Cortex of kidney (tissue), 1 donor: ENCODE results near the gene GTF2F1.
"Not testable (repeated sequence)": the region's sequence is repeated elsewhere in the genome, so short reads cannot be mapped to it uniquely, and the experiment has no call there.

Experiments
- DNase-seq: peaks from one replicate; lab custom pipeline; 2025; lab: John Stamatoyannopoulos, UW

Gene GTF2F1, protein sequence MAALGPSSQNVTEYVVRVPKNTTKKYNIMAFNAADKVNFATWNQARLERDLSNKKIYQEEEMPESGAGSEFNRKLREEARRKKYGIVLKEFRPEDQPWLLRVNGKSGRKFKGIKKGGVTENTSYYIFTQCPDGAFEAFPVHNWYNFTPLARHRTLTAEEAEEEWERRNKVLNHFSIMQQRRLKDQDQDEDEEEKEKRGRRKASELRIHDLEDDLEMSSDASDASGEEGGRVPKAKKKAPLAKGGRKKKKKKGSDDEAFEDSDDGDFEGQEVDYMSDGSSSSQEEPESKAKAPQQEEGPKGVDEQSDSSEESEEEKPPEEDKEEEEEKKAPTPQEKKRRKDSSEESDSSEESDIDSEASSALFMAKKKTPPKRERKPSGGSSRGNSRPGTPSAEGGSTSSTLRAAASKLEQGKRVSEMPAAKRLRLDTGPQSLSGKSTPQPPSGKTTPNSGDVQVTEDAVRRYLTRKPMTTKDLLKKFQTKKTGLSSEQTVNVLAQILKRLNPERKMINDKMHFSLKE

GRCh38 chr19:6393074-6393982 lies at the start of gene GTF2F1:
TSS of gene GTF2F1 (minus strand) at chr19:6393164. CDS start at chr19:6392995, 169 bp downstream.
- no peak for DNase-seq

DNA sequence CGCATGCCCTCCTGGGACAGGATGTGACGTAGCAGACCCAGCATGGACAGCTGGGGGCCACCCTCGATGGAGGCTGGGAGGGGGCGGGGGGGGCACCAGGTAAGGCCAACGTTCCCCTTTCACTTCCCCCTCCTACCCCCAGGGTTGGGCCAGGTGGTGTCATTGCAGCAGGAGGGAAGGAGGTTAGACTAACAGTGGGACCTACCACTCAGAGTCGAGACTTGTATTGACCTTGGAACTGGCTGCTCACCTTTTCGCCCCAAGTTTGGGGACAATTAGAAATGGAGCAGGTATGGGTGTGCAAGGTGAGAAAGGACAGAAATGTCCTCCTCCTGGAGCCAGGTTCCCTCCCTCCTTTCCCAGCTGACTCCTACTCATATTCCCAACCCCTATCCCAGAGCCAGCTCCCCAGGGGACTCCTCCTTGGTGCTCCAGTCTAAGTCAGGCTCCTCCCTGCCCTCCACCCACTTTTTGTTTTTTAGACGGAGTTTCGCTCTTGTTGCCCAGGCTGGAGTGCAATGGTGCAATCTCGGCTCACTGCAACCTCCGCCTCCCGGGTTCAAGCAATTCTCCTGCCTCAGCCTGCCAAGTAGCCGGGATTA lies 49.2 kb upstream of the GTF2F1 start:
- DNase-seq, result no peak

GRCh38 chr19:6440905-6441304 lies 47.9 kb upstream of the GTF2F1 start:
- no peak for DNase-seq

GRCh38 chr19:6439743-6440142 lies 46.8 kb upstream of the GTF2F1 start:
- DNase-seq, result no peak

- DNase-seq, result no peak
Observed at GRCh38 chr19:6433663-6434062, 40.7 kb upstream of the GTF2F1 start, which contains the start of gene SLC25A41. TSS of gene SLC25A41 (minus strand) at chr19:6433763. CDS start at chr19:6433693, 70 bp downstream.

DNA sequence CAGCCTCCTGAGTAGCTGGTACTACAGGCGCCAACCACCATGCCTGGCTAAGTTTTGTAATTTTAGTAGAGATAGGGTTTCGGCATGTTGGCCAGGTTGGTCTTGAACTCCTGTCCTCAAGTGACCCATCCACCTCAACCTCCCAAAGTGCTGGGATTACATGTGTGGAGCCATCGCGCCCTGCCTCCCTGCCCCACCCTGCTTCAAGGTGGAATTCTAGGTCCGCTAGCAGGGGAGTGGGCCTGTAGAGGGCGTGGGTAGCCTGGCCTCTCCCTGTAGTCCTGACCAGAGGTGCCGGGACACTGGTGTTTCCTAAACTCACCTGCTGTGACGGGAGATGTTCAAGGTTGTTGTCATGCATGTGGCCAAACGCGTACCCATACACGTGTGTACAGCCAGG lies 40.2 kb upstream of the GTF2F1 start:
- DNase-seq, result no peak

DNA sequence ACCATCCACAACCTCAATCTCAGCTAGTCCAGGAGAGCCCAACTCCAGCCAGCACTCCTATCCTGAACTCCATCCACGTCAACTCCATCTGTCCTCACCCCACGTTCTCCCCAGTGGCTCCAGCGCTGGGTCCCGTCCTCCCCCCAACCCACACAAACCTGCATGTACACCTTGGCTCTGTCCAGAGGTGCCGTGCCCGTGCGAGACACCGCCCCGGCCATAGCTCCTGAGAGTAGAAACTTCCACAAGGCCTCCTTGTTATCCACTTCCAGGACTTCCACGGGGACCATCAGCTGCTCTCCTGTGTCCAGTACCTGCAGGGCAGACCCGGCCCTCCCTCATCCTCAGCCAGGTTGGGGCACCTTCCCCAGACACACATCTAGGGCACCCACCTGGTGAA lies 38.9 kb upstream of the GTF2F1 start:
- DNase-seq, result no peak

DNA sequence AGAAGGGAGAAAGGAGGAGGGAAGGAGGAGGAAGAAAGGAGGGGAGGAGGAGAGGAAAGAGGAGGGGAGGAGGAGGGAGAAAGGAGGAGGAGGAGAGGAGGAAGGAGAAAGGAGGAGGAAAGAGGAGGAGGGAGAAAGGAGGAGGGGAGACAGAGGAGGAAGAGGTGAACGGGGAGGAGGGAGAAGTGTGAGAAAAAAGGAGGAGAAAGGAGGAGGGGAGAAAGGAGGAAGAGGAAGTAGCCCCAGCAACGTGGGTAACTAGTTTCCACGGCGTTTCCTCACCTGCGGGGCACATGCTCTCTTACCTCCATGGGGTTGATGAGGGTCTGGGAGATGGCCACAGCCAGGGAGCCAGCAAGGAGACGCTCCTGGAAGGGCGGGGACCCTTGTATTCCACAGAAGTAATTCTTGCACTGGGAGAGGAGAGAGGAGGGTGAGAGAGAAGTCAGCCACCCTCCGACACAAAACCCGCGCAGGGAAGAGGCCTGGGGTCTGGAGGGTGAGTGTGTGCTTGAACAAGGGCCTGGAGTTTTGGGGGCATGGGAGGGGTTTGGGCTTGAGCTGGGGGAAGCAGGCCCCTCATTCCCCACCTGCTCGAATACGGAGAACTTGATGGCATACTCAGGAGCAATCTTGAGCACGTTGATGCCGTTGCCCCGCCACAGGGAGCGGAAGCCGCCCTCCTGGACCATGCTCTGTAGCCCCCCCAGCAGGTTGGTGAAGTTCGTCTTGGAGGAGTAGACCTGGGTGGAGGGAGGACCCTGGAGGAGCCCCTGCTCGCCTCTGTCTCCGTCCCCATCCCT lies 36.7 kb upstream of the GTF2F1 start:
- no peak for DNase-seq

DNA sequence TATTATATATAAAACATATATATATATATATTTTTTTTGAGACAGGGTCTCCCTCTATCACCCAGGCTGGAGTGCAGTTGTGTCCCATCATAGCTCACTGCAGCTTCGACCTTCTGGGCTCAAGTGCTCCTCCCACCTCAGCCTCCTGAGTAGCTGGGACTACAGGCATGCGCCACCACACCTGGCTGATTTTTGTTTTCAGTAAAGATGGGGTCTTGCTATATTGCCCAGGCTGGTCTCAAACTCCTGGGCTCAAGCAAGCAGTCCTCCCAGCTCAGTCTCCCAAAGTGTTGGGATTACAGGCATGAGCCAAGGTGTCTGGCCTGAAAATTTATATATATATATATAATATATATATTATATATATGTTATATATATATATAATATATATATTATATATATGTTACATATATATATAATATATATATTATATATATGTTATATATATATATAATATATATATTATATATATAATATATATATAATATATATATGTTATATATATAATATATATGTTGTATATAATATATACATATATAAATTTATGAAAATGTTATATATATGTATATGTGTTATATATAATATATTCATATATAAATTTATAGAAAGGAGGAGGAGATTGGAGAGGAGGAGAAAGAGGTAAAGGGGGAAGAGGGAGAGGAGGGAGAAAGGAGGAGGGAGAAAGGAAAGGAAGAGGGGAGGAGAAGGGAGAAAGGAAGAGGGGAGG lies 35.9 kb upstream of the GTF2F1 start:
- DNase-seq, result not testable (repeated sequence)

GRCh38 chr19:6427131-6427530 lies 34.2 kb upstream of the GTF2F1 start:
- DNase-seq, result no peak

DNA sequence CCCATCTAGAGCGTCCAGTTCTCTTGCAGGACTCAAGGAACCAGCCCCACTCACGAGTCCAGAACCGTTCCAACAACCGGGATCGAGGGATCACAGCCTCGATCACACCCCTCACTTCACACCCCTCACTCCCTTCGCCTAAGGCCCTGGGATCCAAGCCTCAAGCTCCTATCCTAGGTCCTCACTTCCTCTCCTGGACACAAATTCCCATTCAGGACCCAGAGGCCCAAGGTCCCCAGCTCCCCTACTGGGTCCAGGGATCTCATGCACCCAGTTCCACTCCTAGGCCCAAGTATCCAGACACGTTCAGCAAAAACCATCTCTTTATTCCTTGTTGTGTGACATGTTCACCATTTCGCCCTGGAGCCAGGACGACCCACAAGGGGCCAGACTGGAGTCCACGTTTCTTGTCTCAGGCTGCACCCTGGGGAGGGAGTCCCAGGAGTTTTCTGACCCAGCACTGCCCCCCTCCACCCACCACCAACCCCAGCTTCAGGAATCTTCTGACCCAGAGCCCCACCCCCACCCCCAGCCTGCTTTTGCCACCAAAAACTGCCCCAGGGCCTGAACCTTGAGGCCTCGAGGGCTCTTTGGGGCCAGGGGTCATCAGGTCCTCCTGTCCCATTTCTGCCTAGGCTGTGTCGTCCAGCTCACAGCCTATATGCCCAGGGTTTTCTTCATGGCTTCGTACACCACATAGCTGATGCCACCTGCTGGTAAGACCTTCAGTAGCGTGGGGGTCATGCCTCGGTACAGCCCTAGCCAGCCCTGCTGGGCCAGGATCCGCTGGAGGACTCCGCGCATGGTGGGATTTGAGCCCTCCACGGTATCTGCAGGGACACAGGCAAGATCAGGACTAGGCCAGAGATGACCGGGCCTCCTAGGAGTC lies 33.0 kb upstream of the GTF2F1 start:
- no peak for DNase-seq

- peak; percentile 81 for DNase-seq
Observed at GRCh38 chr19:6424939-6425731, 32.2 kb upstream of the GTF2F1 start.

DNA sequence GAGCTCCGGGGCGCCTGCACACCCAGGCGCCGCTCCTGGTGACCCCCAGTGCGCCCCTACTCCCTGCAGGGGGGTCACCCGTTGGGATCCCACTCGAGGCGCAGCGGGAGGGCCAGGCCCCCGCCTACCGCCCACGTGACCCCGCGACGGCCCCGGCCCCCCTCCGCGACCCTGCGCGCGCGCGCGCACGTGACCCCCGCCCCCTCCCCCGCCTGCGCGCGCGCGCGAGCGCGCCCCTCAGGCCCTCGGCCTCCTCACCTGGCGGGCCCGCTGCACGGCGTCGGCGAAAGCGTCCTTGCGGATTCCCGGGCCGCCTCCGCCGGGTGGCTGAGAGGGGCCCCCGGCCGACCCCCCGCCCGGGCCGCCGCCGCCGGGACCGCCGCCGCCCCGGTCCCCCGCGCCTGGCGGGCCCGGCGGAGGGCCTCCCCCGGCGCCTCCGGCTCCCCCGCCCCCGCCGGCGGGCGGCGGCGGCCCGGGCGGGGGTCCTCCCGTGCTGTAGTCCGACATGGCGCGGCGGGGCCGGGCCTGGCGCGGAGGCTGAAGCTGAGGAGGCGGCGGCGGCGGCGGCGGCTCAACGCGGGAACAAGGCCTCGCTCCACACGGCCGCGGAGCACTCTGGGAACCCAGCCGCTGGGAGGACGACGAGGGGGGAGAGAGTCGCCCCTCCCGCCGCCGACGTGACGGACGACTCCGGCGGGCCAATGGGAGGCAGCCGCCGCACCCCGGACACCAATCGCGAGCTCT lies 31.4 kb upstream of the GTF2F1 start, which contains the start of gene KHSRP:
TSS of gene KHSRP (minus strand) at position 617 of the 744 bp plus-strand sequence. CDS start at position 507, 110 bp downstream.
- DNase-seq, result no peak

DNA sequence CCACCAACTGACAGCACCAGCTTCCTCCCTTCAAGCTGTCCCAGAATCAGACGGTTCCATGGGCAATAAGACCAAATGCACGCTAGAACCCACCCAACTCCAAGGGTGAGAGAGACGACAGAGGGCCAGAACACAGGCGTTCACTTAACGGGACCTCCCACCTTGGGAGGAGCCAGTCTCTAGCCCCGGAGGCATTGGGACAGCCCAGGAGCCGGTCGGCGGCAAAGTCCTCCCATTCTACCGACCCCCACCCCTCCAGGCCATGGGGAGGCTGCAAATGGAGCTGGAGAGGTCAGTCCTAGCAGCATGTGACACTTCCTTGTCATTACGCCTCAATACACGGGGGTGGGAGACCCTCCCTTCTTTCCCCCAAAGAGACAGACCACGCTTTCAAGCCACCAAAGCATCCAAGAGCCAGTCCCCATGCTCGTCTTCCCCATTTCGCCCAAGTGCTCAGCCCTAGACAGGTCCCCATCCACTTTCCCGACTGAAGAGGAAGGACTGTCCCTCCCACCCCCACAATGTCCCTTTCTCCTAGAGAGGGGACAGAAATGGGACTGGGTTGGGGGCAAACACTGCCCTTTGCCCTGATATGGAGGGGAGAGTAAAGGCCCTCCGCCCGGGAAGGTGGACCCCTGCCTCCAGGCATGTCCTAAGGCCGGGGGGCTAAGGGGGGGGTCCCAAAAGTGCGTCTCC lies 30.7 kb upstream of the GTF2F1 start:
- no peak for DNase-seq

DNA sequence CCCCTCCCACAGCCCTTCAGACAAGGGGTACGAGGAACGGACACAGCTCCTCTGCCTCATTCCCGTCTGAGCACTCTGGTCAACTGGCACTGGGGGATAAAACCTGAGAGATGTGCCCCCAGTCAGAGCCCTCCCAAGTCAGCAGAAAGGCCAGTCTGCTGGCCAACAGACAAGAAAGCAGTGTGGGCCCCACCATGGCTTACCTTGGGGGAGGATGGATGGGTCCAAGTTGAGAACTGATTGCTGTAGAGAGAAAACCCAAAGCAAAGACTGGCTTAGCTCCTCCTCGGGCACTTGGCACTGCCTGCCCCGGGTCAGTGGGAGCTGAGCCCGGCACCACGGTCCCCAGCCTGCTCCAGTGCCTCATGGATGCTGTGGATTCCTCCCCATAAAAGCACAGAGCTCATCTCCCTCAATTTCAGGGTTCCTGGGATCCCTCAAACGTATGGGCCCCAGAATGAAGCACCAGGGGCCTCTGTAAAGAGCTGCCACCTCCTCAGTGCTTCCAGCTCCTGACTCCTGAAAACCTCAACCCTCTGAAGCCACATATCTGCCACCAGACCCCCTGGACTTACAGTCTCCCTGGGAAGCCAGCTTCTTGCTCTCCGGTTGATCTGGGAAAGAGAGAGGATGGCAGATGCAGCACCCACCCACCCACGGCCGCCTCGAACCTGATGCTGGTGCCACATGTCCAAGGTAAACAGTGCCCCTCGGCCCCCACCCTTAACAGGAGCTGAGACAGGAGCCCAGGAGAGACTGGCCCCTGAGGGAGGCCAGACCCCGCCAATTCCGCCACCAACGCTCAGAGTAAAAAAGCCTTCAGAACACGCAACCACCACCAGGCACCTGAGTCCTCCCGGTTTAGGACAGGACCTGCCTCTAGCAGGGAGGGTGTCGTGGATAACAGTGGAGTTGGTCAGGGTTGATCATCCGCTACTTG lies 28.4 kb upstream of the GTF2F1 start:
- DNase-seq, result no peak

DNA sequence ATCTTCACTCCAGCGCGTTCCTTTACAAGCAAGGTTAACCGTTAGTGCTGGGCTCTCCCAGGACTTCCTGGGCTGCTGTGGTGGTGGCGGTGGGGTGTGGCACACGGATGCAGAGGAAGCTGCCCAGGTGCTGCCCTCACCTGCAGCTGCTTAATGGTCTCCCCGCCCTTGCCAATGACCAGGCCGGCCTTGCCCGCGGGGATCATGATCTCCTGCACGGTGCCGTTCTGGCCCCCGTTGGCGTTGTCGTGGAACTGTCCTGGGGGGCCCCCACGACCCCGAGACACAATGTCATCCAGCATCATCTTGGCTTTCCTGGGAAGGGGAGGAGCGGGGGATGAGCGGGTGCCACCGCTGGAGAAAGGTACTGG lies 25.6 kb upstream of the GTF2F1 start:
- no peak for DNase-seq
